Eye (tissue), 1 donor: ENCODE results near the gene HAUS7.

Experiments
- DNase-seq: peaks from one replicate; pipeline ENCODE4 v3.0.0-alpha.2; 2015

Gene HAUS7

GRCh38 chrX:153470411-153471363 is at the start of gene HAUS7:
Gene HAUS7 (minus strand): TSS chrX:153470576. CDS start chrX:153470557, 19 bp downstream.
- peak; percentile 93 for DNase-seq

- DNase-seq = no peak
Observed at GRCh38 chrX:153519569-153520286, 49.4 kb upstream of the HAUS7 start.

GRCh38 chrX:153517946-153518834 is 47.8 kb upstream of the HAUS7 start:
- DNase-seq = no peak

GRCh38 chrX:153517423-153517822 is 47.0 kb upstream of the HAUS7 start, which contains the start of gene ATP2B3:
Gene ATP2B3 (plus strand): TSS chrX:153517642. CDS start chrX:153536248, 18,606 bp downstream.
- DNase-seq = peak; percentile 30

- no peak for DNase-seq
Observed at GRCh38 chrX:153516073-153516472, 45.7 kb upstream of the HAUS7 start.

- no peak for DNase-seq
Observed at GRCh38 chrX:153515435-153515834, 45.1 kb upstream of the HAUS7 start.

- no peak for DNase-seq
Observed at GRCh38 chrX:153514259-153514658, 43.9 kb upstream of the HAUS7 start.

GRCh38 chrX:153513265-153513664 is 42.9 kb upstream of the HAUS7 start:
- DNase-seq = no peak

GRCh38 chrX:153512501-153512893 is 42.1 kb upstream of the HAUS7 start:
- DNase-seq = no peak

GRCh38 chrX:153511784-153512500 is 41.6 kb upstream of the HAUS7 start:
- no peak for DNase-seq

- DNase-seq = no peak
Observed at GRCh38 chrX:153510383-153510782, 40.0 kb upstream of the HAUS7 start.

GRCh38 chrX:153509592-153509991 is 39.2 kb upstream of the HAUS7 start:
- DNase-seq = no peak

GRCh38 chrX:153507484-153508178 is 37.3 kb upstream of the HAUS7 start:
- DNase-seq = peak; percentile 90

- DNase-seq = no peak
Observed at GRCh38 chrX:153505361-153505760, 35.0 kb upstream of the HAUS7 start.

GRCh38 chrX:153504445-153505016 is 34.2 kb upstream of the HAUS7 start:
- no peak for DNase-seq

GRCh38 chrX:153502796-153503195 is 32.4 kb upstream of the HAUS7 start:
- no peak for DNase-seq

- no peak for DNase-seq
Observed at GRCh38 chrX:153502131-153502530, 31.8 kb upstream of the HAUS7 start.

GRCh38 chrX:153501530-153501929 is 31.2 kb upstream of the HAUS7 start:
- no peak for DNase-seq

GRCh38 chrX:153500676-153501280 is 30.4 kb upstream of the HAUS7 start:
- DNase-seq = no peak

GRCh38 chrX:153499876-153500275 is 29.5 kb upstream of the HAUS7 start:
- no peak for DNase-seq

- no peak for DNase-seq
Observed at GRCh38 chrX:153499341-153499740, 29.0 kb upstream of the HAUS7 start.
